HG02884 (cell line): ENCODE measurements around the gene PADI3.

Source experiments
- ATAC-seq: cut with Tn5 transposase; IDR thresholded peaks from one replicate; pipeline ENCODE4 v1.9.1; 2021; ENCODE audit warnings: mild to moderate bottlenecking, moderate library complexity; ENCODE audit not compliant: unreplicated experiment

Gene PADI3

DNA sequence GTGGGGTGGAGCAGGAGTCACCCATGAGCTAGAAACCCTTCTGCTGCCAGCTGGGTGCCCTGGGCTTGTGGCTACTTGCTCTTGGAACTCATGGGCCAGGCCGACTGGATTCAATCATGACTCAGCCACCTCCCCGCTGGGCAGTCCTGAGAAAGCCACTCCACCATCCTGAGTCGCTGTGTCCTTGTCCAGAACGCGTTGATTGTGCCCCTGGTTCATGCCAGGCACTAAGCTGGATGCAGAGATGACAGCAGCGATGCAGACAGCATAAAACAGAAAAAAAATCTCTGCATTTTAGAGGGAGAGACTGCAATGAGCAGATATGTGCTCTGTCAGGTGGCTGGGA lies 33.4 kb upstream of the PADI3 start:
- no peak for ATAC-seq

- ATAC-seq = no peak
These were observed 32.8 kb upstream of the PADI3 start for GRCh38 chr1:17216078-17216477.

DNA sequence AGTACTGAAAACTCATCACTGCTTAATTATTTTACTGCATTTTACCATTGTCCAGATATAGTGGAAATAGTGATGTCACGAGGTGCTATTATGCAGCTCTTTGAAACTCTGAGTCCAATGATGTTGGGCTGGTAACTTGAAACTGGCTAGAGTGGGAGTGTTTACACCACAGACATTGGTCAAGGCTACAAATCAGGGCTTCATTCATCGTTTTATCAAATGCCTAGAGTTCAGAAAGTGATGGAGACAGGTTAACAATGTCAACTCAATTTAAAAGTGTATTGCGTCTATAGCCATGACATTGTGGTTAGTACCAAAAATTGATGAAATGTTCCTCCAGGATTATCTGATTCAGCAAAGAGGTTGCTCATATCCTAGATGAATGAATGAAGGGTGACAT lies 31.3 kb upstream of the PADI3 start:
- no peak for ATAC-seq

GRCh38 chr1:17218939-17219338 lies 30.0 kb upstream of the PADI3 start:
- no peak for ATAC-seq

DNA sequence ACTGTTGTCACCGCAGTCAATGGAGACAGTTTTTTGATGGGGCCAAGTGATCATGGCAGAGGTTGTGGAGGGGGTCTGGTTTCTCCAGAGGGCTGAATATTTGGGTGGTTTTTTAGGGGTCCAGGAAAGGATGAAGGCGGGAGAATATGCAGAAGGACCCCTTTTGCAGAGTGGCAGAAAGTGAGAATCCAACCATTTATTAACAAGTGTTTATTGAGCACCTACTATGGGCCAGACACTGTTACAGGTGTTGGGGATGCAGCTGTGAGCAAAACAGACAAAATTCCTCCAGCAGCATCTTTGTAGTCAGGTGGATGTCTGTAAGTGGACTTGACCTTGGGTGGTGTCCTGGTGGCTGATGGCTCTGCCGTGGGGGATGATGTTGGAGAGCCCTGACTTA lies 28.6 kb upstream of the PADI3 start:
- ATAC-seq = no peak

GRCh38 chr1:17222557-17222956 lies 26.3 kb upstream of the PADI3 start:
- no peak for ATAC-seq

DNA sequence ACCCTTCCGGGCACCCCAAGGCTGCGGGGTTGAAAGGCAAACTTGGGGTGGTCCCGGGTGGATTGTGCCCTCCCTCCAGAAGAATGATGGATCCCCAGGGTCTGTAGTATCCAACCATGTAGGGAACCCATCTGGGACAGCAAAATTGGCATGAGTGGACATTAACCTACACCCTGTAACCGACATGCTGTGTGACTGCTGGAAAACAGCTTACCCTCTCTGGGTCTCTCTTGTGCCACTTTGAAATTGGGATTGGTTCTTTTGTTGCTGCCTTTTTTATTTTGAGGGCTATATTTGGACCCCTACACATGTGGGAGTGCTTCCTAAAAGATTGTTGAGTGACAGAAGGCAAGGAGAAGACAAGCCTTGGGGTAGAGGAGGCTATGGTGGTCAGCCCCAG lies 24.5 kb upstream of the PADI3 start:
- no peak for ATAC-seq

DNA sequence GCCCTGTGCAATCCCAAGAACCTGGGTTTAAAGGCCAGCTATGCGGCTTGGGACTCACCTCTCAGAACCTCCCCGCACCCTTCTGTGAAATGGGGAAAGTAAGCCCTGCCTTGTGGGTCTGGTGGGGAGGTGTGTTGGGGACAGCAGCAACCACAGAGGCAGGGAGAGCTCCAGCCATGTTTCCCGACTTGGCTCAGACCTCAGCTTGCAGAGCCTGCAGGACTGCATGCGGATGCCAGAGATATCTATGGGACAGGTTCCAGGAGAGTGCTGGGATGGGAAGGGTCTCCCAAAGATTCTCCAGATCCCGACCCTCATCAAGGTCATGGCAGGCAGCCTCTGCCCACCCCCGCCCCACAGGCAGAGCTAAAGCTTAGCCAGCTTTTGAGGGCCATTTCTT lies 23.8 kb upstream of the PADI3 start:
- ATAC-seq = no peak

DNA sequence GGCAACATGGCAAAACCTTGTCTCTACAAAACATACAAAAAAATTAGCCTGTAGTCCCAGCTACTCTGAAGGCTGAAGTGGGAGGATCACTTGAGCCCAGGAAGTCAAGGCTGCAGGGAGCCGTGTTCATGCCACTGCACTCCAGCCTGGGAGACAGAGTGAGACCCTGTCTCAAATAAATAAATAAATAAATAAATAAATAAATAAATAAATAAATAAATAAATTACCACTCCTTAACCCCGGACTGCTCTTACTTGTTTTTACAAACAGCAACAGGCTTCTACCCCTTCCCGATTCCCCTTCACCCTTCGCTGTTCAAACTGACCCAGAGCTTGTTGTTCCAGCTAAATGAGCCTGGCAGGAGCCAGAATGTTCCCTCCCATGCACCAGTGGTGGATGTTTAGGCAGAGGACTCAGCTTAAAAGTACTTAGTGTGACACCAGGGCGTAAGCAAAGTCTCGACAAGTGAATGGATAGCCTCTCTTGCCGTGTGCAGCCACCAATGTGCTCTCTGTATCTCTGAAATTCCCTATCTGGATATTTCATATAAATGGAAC lies 21.5 kb upstream of the PADI3 start:
- no peak for ATAC-seq

DNA sequence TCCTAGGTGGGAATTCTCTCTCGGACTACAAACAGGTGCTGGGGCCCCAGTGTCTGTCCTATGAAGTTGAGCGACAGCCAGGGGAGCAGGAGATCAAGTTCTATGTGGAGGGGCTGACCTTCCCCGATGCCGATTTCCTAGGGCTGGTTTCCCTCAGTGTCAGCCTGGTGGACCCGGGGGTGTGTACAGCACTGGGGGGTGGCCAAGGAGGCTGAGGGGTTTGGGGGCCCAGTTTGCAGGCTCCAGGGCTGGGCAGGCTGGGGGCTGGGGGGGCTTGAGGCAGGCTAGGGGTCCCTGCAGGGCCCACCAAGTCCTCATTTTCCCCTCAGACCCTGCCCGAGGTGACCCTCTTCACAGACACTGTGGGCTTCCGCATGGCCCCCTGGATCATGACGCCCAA lies 20.3 kb upstream of the PADI3 start:
- ATAC-seq = no peak

- ATAC-seq = no peak
These were observed 19.5 kb upstream of the PADI3 start for GRCh38 chr1:17229379-17229778.

DNA sequence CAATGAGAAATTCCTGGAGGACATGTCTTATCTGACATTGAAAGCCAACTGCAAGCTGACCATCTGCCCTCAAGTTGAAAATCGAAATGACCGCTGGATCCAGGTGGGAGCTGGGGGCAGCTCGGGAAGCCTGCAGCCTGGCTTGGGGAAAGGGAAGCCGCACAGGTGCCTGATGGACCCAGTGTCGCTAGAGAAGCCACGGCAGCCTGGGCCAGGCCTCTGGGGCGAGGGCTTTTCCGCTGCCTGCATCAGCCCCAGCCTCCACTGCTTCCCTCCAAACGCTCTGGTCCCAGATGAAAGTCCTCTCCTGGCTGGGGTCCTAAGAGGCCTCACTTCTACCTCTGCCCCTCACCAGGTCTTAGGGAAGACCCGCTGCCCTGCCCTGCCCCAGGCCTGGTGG lies 18.8 kb upstream of the PADI3 start:
- no peak for ATAC-seq

DNA sequence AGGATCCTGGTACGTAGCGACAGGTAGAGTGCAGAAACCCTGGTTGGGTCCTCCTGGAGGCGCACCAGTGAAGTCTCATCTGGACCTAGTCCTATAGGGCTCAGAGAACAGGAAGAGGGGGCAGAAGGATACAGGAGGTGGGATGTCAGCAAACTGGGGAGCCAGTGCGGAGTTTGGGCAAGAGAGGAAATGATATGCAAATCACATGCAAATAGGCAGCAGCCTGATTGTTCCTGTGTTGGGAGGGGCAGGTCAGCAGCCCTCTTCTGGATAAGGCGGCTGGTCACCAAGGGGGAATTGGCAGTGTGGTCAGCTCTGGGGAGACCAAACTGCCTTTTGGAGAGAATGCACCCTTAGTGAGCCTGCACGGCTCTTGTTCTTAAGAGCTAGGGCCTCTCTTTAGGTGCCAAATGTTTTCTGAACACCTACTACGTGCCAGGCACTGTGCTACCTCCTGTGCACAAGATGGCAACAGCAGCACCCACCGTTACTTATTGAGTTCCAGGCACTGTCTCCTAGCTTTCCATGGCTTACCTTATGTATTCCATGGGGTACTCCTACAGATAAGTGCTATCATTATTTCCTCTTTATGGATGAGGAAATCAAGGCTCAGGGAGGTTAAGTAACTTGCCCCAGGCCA lies 18.1 kb upstream of the PADI3 start:
- no peak for ATAC-seq

GRCh38 chr1:17232759-17233661 lies 15.9 kb upstream of the PADI3 start:
- ATAC-seq = no peak

GRCh38 chr1:17233675-17234320 lies 15.1 kb upstream of the PADI3 start:
- no peak for ATAC-seq

- no peak for ATAC-seq
These were observed 14.5 kb upstream of the PADI3 start for GRCh38 chr1:17234405-17234804.

- ATAC-seq = no peak
These were observed 13.6 kb upstream of the PADI3 start for GRCh38 chr1:17235135-17235885.

GRCh38 chr1:17236779-17237560 lies 11.9 kb upstream of the PADI3 start:
- no peak for ATAC-seq

DNA sequence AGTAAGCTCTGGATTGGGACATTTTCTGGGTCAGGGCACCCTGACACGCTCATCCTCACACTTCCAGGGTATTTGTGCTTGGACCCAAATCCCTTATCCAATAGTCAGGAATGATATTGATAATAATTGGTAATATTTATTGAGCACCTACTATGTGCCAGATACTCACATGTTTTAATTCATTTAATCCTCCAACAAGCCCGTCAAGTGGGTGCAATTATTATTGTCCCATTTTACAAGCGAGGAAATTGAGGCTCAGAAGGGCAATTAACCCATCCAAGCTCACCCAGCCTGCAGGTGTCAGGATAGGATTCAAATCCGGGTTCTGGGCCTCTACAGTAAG lies 11.4 kb upstream of the PADI3 start:
- ATAC-seq = no peak

DNA sequence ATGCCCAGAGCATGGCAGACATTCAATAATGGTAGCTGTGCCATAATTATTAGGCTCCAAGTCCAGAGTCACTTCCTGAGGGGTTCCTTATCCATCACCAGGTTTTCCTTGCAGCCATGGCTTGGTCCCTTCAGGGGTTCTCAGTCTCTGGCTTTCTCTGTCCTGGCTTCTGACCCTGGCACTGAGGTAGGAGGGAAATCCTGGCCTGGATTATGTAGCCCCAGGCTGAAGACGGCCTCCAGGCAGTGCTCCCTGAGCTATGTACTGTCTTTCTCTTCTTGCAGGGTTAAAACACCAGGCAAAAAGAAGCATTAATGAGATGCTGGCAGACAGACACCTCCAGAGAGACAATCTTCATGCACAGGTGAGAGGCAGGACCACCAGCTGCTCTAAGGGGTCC lies 9.5 kb upstream of the PADI3 start:
- no peak for ATAC-seq
